ENCODE measurements around the gene ZNF747. TPM values are rescaled to one million over a fixed set of nuclear protein-coding genes. Genes with fewer than 3 reads are reported as not detected.

Gene ZNF747
- total RNA-seq, 1 donor from 2014 or later = 10.6 TPM

DNA sequence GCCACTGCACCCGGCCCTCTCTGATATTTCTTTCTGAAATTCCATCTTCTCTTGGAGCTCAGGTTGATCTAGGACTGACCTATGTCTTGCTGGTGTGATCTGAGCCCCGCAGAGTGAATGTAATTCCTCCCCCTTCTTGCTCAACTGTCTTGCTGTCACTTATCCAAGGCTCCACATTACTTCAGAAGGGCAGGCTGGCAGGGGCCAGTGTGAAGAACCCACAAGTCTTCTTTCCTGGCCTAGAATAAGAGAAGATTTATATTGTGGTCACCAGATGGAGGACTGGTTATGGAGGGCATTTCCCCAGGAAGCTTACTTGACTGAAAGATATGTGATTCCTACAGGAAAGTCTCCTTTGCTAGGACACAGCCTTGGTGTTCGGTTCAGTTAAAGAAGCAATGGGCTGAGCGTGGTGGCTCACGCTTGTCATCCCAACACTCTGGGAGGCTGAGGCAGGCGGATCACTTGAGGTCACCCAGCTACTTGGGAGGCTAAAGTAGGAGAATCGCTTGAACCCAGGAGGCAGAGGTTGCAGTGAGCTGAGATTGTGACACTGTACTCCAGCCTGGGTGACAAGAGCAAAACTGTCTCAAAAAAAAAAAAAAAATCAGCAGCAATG lies 48.7 kb downstream of the ZNF747 start:
- no peak for DNase-seq (ENCODE audit: extremely low spot score in 2 of 2)
- TF ChIP-seq POLR2A (IDR thresholded peaks at IDR 0.05) (no peak), POLR2AphosphoS5 (IDR thresholded peaks at IDR 0.05; ENCODE audit: insufficient read depth in 1 of 2, low read depth in 1 of 2) (no peak)
- TF ChIP-seq, protein P1, sequence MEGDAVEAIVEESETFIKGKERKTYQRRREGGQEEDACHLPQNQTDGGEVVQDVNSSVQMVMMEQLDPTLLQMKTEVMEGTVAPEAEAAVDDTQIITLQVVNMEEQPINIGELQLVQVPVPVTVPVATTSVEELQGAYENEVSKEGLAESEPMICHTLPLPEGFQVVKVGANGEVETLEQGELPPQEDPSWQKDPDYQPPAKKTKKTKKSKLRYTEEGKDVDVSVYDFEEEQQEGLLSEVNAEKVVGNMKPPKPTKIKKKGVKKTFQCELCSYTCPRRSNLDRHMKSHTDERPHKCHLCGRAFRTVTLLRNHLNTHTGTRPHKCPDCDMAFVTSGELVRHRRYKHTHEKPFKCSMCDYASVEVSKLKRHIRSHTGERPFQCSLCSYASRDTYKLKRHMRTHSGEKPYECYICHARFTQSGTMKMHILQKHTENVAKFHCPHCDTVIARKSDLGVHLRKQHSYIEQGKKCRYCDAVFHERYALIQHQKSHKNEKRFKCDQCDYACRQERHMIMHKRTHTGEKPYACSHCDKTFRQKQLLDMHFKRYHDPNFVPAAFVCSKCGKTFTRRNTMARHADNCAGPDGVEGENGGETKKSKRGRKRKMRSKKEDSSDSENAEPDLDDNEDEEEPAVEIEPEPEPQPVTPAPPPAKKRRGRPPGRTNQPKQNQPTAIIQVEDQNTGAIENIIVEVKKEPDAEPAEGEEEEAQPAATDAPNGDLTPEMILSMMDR (IDR thresholded peaks at IDR 0.05) = no peak
- intact Hi-C loops (cut with DNase I) = no loop called here
- H3K36me3 ChIP-seq = no peaks in the 10 kb centered on the region
- no peaks in the 10 kb centered on the region for H3K4me1 ChIP-seq
- H3K27me3 ChIP-seq = no peaks in the 10 kb centered on the region
- no peak overlapping the region for H3K27ac ChIP-seq
- H3K9me3 ChIP-seq = no peaks in the 10 kb centered on the region
- no peak overlapping the region for H3K4me3 ChIP-seq

DNA sequence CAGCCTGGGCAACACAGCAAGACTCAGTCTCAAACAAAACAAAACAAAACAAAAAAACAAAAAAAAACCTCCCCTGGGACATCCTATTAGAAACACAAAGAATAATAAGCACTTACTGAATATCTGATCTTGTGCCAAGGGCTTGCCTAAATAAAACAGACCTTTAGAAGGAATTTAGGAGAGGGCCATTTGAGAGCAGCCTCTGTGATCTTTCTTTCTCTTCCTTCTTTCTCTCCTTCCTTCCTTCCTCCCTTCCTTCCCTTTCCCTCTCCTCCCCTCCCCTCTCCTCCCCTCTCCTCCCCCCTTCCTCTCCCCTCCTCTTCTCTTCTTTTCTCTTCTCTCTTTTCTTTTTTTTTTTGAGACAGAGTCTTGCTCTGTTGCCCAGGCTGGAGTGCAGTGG lies 49.8 kb downstream of the ZNF747 start:
- Histone ChIP-seq H3K4me3 (no peak overlapping the region), H3K27me3 (no peaks in the 10 kb centered on the region), H3K9me3 (no peaks in the 10 kb centered on the region), H3K4me1 (no peaks in the 10 kb centered on the region), H3K27ac (no peak overlapping the region), H3K36me3 (no peaks in the 10 kb centered on the region)
- TF ChIP-seq POLR2AphosphoS5 (IDR thresholded peaks at IDR 0.05; ENCODE audit: insufficient read depth in 1 of 2, low read depth in 1 of 2) (no peak), POLR2A (IDR thresholded peaks at IDR 0.05) (no peak)
- TF ChIP-seq, protein P1 (IDR thresholded peaks at IDR 0.05) = no peak
- intact Hi-C loops (cut with DNase I) = no loop called here
- no peak for DNase-seq (ENCODE audit: extremely low spot score in 2 of 2)

DNA sequence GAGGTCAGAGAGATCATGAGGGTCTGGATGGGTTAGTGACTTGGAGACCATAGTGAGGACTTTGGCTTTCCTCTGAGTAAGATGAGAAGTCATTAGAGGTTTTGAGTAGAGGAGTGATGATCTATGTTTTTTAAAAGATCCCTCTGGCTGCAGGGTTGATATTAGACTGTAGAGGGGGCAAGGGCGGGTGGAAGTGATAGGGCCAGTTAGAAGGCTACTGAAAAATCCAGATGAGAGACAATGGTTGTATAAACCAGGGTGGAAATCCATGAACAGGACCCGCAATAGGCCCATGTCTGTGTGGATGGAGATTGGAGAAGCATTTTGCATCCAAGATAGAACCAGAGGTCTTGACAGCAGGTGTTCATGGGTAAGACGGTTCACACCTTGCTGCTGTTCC lies 52.3 kb downstream of the ZNF747 start:
- Histone ChIP-seq H3K4me1 (no peaks in the 10 kb centered on the region), H3K27me3 (no peaks in the 10 kb centered on the region), H3K9me3 (no peaks in the 10 kb centered on the region), H3K4me3 (no peak overlapping the region), H3K36me3 (no peaks in the 10 kb centered on the region), H3K27ac (no peak overlapping the region)
- TF ChIP-seq POLR2A (IDR thresholded peaks at IDR 0.05) = no peak
- TF ChIP-seq, protein P1 (IDR thresholded peaks at IDR 0.05) = no peak
- no peak for TF ChIP-seq POLR2AphosphoS5 (IDR thresholded peaks at IDR 0.05; ENCODE audit: insufficient read depth in 1 of 2, low read depth in 1 of 2)
- intact Hi-C loops (cut with DNase I) = no loop called here
- DNase-seq (ENCODE audit: extremely low spot score in 2 of 2) = no peak

DNA sequence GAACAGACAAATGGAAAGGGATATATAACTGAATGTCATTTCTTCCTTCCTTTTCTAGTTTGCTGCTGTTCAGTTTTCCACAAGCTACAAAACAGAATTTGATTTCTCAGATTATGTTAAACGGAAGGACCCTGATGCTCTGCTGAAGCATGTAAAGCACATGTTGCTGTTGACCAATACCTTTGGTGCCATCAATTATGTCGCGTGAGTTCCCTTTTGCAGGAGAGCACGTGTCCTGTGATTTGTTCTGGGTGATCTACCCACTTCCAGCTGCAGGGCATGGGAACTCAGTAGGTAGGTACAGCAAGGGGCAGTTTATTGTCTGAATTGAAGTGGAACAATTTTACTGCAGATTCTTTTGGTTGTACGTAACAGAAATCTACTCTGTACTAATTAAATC lies 53.3 kb downstream of the ZNF747 start:
- H3K36me3 ChIP-seq = no peaks in the 10 kb centered on the region
- H3K27ac ChIP-seq = no peak overlapping the region
- DNase-seq (ENCODE audit: extremely low spot score in 2 of 2) = no peak

More for the DNA sequence above, 53.3 kb downstream of the ZNF747 start:
- Histone ChIP-seq H3K9me3 (no peaks in the 10 kb centered on the region), H3K27me3 (no peaks in the 10 kb centered on the region), H3K4me1 (no peaks in the 10 kb centered on the region), H3K4me3 (no peak overlapping the region)
- intact Hi-C loops (cut with DNase I) = no loop called here
- TF ChIP-seq POLR2A (IDR thresholded peaks at IDR 0.05) (no peak), POLR2AphosphoS5 (IDR thresholded peaks at IDR 0.05; ENCODE audit: insufficient read depth in 1 of 2, low read depth in 1 of 2) (no peak)
- TF ChIP-seq, protein P1 (IDR thresholded peaks at IDR 0.05) = no peak

Small RNA genes lying within 50 kb of the gene (microRNA-seq; reads per million reads assigned to microRNA genes)
- gene MIR4518 (ENCODE audit: borderline number of aligned reads, borderline replicate concordance) = not detected

Small RNA genes lying within 50 kb of the gene (small RNA-seq; reads per million reads assigned to genes)
- gene MIR4518 (not detected), gene RNU7-61P (not detected)

Other genes with a start within 250 kb of the ZNF747 start
- gene CD2BP2, start 179.6 kb downstream of the ZNF747 start, total RNA-seq = 29.2 TPM
- gene TBC1D10B, start 164.4 kb downstream of the ZNF747 start, total RNA-seq = 42.2 TPM
- not detected for gene MYL11, start 160.1 kb downstream of the ZNF747 start, total RNA-seq
- gene SEPTIN1, start 152.3 kb downstream of the ZNF747 start, total RNA-seq = 3.7 TPM
- gene ZNF48, start 139.4 kb downstream of the ZNF747 start, total RNA-seq = 3.4 TPM
- gene ZNF771, start 127.3 kb downstream of the ZNF747 start, total RNA-seq = 42.7 TPM
- 14.5 TPM for gene DCTPP1, start 104.8 kb downstream of the ZNF747 start, total RNA-seq
- gene SEPHS2, start 89.0 kb downstream of the ZNF747 start, total RNA-seq = 28.0 TPM
- 5.4 TPM for gene ITGAL, start 62.1 kb downstream of the ZNF747 start, total RNA-seq
- 30.7 TPM for gene ZNF768, start 8.3 kb downstream of the ZNF747 start, total RNA-seq
- 18.4 TPM for gene ZNF764, start 23.5 kb upstream of the ZNF747 start, total RNA-seq
- gene ZNF688, start 36.9 kb upstream of the ZNF747 start, total RNA-seq = 20.1 TPM
- 21.6 TPM for gene ZNF785, start 50.8 kb upstream of the ZNF747 start, total RNA-seq
- 7.6 TPM for gene ZNF689, start 75.5 kb upstream of the ZNF747 start, total RNA-seq
- gene PRR14, start 116.1 kb upstream of the ZNF747 start, total RNA-seq = 60.4 TPM
- 28.7 TPM for gene FBRS, start 123.6 kb upstream of the ZNF747 start, total RNA-seq
- gene SRCAP, start 164.3 kb upstream of the ZNF747 start, total RNA-seq = 28.5 TPM
- gene PHKG2, start 213.6 kb upstream of the ZNF747 start, total RNA-seq = 32.9 TPM
- 1.7 TPM for gene CFAP119, start 227.2 kb upstream of the ZNF747 start, total RNA-seq
- 60.9 TPM for gene RNF40, start 227.5 kb upstream of the ZNF747 start, total RNA-seq

All from vagina (tissue), 2 donors.